ENCODE results near the gene ANXA11. TPM values are rescaled to one million over a fixed set of nuclear protein-coding genes. Genes with fewer than 3 reads are reported as not detected.
A peak's percentile ranks its signal among the peaks of the same experiment; 100 is the strongest.

The ANXA11 gene
- total and polyA plus RNA-seq, 2 of the 4 experiments (the other 2 are of a cell fraction): 39.4 to 109 TPM

DNA sequence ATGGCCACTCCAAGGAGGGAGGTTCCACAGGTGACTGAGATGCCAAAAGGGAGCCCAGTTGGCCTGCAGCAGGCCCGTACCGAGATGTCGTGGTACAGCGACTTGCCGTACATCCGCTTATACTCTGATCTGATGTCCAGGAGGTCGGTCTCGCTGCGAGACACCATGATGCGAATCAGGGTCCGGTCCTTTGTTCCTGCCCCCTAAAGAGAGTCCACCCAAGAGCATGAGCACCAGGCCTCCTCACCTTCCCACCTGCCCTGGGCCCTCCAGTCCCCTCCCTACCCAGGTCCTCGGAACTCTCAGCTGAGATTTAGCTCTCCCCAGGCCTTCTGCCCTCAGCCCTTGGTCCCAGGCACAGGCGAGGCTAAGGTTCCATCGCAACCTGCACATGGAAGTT is 47.8 kb downstream of the ANXA11 start:
- in situ Hi-C loops (cut with MboI; ENCODE audit: low sequenced_read_pairs): loop anchor here (10.0 to 25.0 kb wide), 2 partner anchors 47 to 305 kb away; partner anchors contain the start of genes ANXA11 and TSPAN14
- Histone ChIP-seq H3K27me3 (ENCODE audit: control insufficient read depth, insufficient read depth, low read length) (no peaks in the 10 kb centered on the region), H3K9ac (ENCODE audit: low read depth, low read length) (no peak overlapping the region), H3K4me2 (ENCODE audit: low read depth, low read length) (no peak overlapping the region), H3K79me1 (ENCODE audit: low read depth in 1 of 2, low read length in 2 of 2) (peaks cover 28 to 76% of the 10 kb centered on the region in 2 experiments; a peak in 3 of 4 replicates), H3K56ac (ENCODE audit: extremely low read depth, insufficient read depth, low read length) (peak overlapping the region; percentile 67; the same call in 1 of the 2 replicates), H3K27ac (ENCODE audit: insufficient read depth, low read length) (peak overlapping the region; percentile 83), H2BK15ac (ENCODE audit: low read depth, low read length) (peak overlapping the region; percentile 81; the same call in 2 of the 3 replicates), H3K9me3 (ENCODE audit: control insufficient read depth, insufficient read depth, low read length) (no peaks in the 10 kb centered on the region), H3K4me3 (ENCODE audit: insufficient read depth, low read depth, low read length) (no peak overlapping the region), H2BK20ac (ENCODE audit: low read depth, low read length) (peak overlapping the region; percentile 93), H4K5ac (ENCODE audit: low read depth, low read length) (no peak overlapping the region), H2BK120ac (ENCODE audit: low read depth, low read length) (peak overlapping the region; percentile 91), H2BK5ac (ENCODE audit: low read depth, low read length, poor library complexity, severe bottlenecking) (peak overlapping the region; percentile 86), H3K14ac (replicated peaks; ENCODE audit: low read depth, low read length) (peak overlapping the region; percentile 92), H3K4me1 (ENCODE audit: control insufficient read depth, insufficient read depth, low read length) (peaks cover 45% of the 10 kb centered on the region), H2AK9ac (replicated peaks; ENCODE audit: low read depth, low read length, poor library complexity) (peak overlapping the region; percentile 86), H3K36me3 (ENCODE audit: control insufficient read depth, insufficient read depth, low read length) (peaks cover 63% of the 10 kb centered on the region), H3K18ac (ENCODE audit: low read depth, low read length) (0 out of 2 replicates have a peak overlapping the region, but pooled peaks have one; percentile 32), H3K4ac (ENCODE audit: low read depth, low read length) (peak overlapping the region; percentile 98), H4K91ac (ENCODE audit: insufficient read depth, low read depth, low read length) (peak overlapping the region; percentile 92), H3K9me1 (ENCODE audit: insufficient read depth, low read length) (peaks cover 57% of the 10 kb centered on the region), H2AFZ (replicated peaks; ENCODE audit: low read length, poor library complexity) (no peak overlapping the region), H3K23ac (ENCODE audit: low read depth, low read length) (peak overlapping the region; percentile 95; the same call in 1 of the 2 replicates), H4K8ac (ENCODE audit: low read depth in 2 of 2, low read length in 2 of 2) (peak overlapping the region; percentile 6 to 74; a peak in 2 of 4 replicates), H4K20me1 (ENCODE audit: insufficient read depth, low read length) (peaks cover 21% of the 10 kb centered on the region), H2AK5ac (ENCODE audit: low read depth, low read length) (peak overlapping the region; percentile 98)
- DNase-seq (no peak), ATAC-seq (ENCODE audit: low read depth) (no peak)
- BruUV-seq (replicated peaks): no TSS peak
- ChIA-PET POLR2A (ENCODE audit: unreplicated experiment) (no interaction called here), CTCF (no interaction called here)
- intact Hi-C loops (cut with micrococcal nuclease): no loop called here
- dilution Hi-C loops (cut with HindIII; ENCODE audit: low sequenced_read_pairs, unreplicated experiment): no loop called here
- TF ChIP-seq MAZ (IDR thresholded peaks at IDR 0.05; ENCODE audit: borderline replicate concordance, low read depth, low read length) (no peak), MAFK (IDR thresholded peaks at IDR 0.05; ENCODE audit: low read depth, low read length) (no peak), BHLHE40 (IDR thresholded peaks at IDR 0.05; ENCODE audit: low read depth, low read length) (no peak), FOS (IDR thresholded peaks at IDR 0.05; ENCODE audit: low read depth, low read length) (no peak), POLR2A (IDR thresholded peaks at IDR 0.05; ENCODE audit: low read depth, low read length) (no peak), CEBPB (IDR thresholded peaks at IDR 0.05; ENCODE audit: low read depth, low read length) (no peak), RCOR1 (IDR thresholded peaks at IDR 0.05; ENCODE audit: insufficient replicate concordance, low read length) (no peak), MXI1 (IDR thresholded peaks at IDR 0.05; ENCODE audit: borderline replicate concordance, low read depth, low read length) (no peak), RFX5 (IDR thresholded peaks at IDR 0.05; ENCODE audit: low read depth, low read length) (no peak), CHD1 (IDR thresholded peaks at IDR 0.05; ENCODE audit: low read depth, low read length) (no peak), NFE2L2 (IDR thresholded peaks at IDR 0.05; ENCODE audit: low read depth, low read length) (no peak), RAD21 (IDR thresholded peaks at IDR 0.05; ENCODE audit: low read length) (no peak), SMC3 (IDR thresholded peaks at IDR 0.05; ENCODE audit: low read depth, low read length) (no peak)
- TF ChIP-seq, protein P1, sequence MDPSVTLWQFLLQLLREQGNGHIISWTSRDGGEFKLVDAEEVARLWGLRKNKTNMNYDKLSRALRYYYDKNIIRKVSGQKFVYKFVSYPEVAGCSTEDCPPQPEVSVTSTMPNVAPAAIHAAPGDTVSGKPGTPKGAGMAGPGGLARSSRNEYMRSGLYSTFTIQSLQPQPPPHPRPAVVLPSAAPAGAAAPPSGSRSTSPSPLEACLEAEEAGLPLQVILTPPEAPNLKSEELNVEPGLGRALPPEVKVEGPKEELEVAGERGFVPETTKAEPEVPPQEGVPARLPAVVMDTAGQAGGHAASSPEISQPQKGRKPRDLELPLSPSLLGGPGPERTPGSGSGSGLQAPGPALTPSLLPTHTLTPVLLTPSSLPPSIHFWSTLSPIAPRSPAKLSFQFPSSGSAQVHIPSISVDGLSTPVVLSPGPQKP (IDR thresholded peaks at IDR 0.05; ENCODE audit: borderline replicate concordance, low read depth, low read length): no peak
- TF ChIP-seq, protein P2, sequence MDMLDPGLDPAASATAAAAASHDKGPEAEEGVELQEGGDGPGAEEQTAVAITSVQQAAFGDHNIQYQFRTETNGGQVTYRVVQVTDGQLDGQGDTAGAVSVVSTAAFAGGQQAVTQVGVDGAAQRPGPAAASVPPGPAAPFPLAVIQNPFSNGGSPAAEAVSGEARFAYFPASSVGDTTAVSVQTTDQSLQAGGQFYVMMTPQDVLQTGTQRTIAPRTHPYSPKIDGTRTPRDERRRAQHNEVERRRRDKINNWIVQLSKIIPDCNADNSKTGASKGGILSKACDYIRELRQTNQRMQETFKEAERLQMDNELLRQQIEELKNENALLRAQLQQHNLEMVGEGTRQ (IDR thresholded peaks at IDR 0.05; ENCODE audit: low read depth, low read length): no peak
- 93% methylated on average over 3 of the region's 14 CpGs; no CpG with 5 or more reads in 1 of the 2 experiments for WGBS, 2 experiments (ENCODE audit: extremely low coverage in 2 of 2, insufficient read length in 1 of 2)
